Measurements from ENCODE around the gene PERCC1. TPM values are rescaled to one million over a fixed set of nuclear protein-coding genes. Genes with fewer than 3 reads are reported as not detected.

PERCC1 gene
- total RNA-seq (2022) (not detected in 2 replicates), Bru-seq, nascent RNA (not detected), BruChase-seq, experiment 1, labeled RNA remaining after a 6-hour chase (not detected), BruChase-seq, experiment 2, labeled RNA remaining after a 2-hour chase (not detected)
- long read RNA-seq: 0 reads

DNA sequence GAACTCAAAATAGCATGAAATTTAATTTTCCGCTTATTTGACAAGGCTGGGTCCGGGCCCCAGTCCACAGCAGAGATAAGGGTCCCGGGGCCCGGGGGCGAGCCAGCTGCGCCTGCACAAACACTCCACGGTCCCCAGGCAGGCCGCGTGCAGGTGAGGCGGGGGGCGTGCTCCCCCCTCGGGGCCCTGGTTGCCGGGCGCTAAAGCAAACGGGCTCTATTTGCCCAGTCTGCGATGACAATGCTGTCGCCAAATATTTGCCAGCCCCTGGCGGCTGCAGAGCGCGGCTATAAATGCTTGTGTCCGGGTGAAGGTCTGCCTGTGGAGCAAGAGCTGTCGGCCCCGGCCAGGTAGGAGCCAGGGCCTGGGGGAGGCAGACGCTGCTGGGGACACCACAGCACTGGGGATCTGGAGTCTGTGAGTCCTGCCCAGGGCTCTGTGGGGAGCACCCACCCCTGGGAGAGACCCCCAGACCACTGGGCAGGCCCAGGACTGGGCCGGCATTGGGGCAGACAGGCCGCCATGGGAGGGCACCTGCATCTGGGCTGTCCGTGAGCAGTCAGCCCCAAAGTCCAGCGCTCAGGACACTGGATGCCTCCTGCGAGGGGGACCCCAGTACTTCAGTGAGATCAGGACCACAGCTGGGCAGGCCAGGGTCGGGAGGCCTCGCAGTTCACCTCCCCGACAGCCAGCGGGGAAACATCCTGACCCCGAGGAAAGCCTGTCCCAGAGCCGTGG lies at the start of gene PERCC1:
TSS of gene PERCC1 (plus strand) at position 320 of the 738 bp plus-strand sequence. CDS start 1,516 bp downstream, outside the sequence.
- DNase-seq: no peak
- Mint-ChIP-seq H3K36me3 (ENCODE audit: insufficient read depth, unreplicated experiment) (peaks cover 6% of the 10 kb centered on the region), H3K4me3 (ENCODE audit: low read depth, unreplicated experiment) (no peak within 1 kb of the TSS), H3K27ac (ENCODE audit: unreplicated experiment) (no peak within 1 kb of the TSS), H3K4me1 (ENCODE audit: low read depth, unreplicated experiment) (no peaks in the 10 kb centered on the region), H3K27me3 (ENCODE audit: unreplicated experiment) (peaks cover 44% of the 10 kb centered on the region), H3K9me3 (ENCODE audit: low read depth, unreplicated experiment) (no peaks in the 10 kb centered on the region)
- intact Hi-C loops (cut with micrococcal nuclease; ENCODE audit: unreplicated experiment): no loop called here
- BruUV-seq (replicated peaks): no TSS peak
- no peak for TF ChIP-seq CTCF (IDR thresholded peaks at IDR 0.05; ENCODE audit: unreplicated experiment)
- CTCF ChIA-PET: no interaction called here

DNA sequence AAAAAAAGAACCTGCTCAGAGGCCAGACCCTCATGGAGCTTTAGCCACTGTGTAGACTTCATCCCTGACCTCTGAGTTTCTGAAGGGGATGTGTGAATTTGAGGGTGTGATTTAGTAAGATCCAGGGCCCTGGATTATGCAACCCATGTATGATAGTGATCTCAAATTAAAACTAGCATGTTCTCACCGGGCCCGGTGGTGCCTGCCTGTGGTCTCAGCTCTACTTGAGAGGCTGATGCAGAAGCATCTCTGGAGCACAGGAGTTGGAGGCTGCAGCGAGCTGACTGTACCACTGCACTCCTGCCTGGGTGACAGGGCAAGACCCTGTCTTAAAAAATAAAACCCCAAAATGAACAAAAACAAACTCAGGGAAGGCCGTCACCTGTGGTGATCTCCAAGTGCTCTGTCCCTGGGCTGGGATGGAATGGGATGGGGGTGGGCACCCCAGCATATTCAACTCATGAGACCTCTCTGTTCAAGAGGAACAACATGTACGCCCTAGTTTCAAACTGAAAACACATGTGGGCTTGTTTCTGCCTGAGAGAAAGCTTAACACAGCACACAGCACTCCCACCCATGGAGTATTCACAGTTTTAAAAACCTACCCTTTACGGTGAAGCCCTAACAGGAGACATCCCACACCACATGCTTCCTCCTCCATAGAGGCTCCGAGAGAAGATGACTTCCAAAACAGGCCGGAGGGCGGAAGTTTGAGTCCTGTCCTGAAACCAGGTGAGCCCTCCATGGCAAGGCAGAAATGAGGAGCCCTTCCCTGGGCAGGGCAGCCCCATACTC lies 49.1 kb upstream of the PERCC1 start:
- Mint-ChIP-seq H3K9me3 (ENCODE audit: low read depth, unreplicated experiment) (no peaks in the 10 kb centered on the region), H3K27me3 (ENCODE audit: unreplicated experiment) (no peaks in the 10 kb centered on the region), H3K4me3 (ENCODE audit: low read depth, unreplicated experiment) (no peak overlapping the region), H3K36me3 (ENCODE audit: insufficient read depth, unreplicated experiment) (peaks cover 27% of the 10 kb centered on the region), H3K4me1 (ENCODE audit: low read depth, unreplicated experiment) (peaks cover 16% of the 10 kb centered on the region), H3K27ac (ENCODE audit: unreplicated experiment) (no peak overlapping the region)
- BruUV-seq (replicated peaks): no TSS peak
- no peak for DNase-seq
- intact Hi-C loops (cut with micrococcal nuclease; ENCODE audit: unreplicated experiment): no loop called here
- CTCF ChIA-PET: no interaction called here
- TF ChIP-seq CTCF (IDR thresholded peaks at IDR 0.05; ENCODE audit: unreplicated experiment): no peak

GRCh38 chr16:1383556-1383955 lies 47.3 kb upstream of the PERCC1 start:
- peaks cover 6% of the 10 kb centered on the region for H3K4me1 Mint-ChIP-seq (ENCODE audit: low read depth, unreplicated experiment)
- CTCF ChIA-PET: no interaction called here
- no peaks in the 10 kb centered on the region for H3K9me3 Mint-ChIP-seq (ENCODE audit: low read depth, unreplicated experiment)
- no peak for TF ChIP-seq CTCF (IDR thresholded peaks at IDR 0.05; ENCODE audit: unreplicated experiment)
- H3K27ac Mint-ChIP-seq (ENCODE audit: unreplicated experiment): no peak overlapping the region
- no peaks in the 10 kb centered on the region for H3K27me3 Mint-ChIP-seq (ENCODE audit: unreplicated experiment)
- no peak for DNase-seq
- no TSS peak for BruUV-seq (replicated peaks)
- H3K4me3 Mint-ChIP-seq (ENCODE audit: low read depth, unreplicated experiment): no peak overlapping the region
- intact Hi-C loops (cut with micrococcal nuclease; ENCODE audit: unreplicated experiment): no loop called here
- peaks cover 23% of the 10 kb centered on the region for H3K36me3 Mint-ChIP-seq (ENCODE audit: insufficient read depth, unreplicated experiment)

DNA sequence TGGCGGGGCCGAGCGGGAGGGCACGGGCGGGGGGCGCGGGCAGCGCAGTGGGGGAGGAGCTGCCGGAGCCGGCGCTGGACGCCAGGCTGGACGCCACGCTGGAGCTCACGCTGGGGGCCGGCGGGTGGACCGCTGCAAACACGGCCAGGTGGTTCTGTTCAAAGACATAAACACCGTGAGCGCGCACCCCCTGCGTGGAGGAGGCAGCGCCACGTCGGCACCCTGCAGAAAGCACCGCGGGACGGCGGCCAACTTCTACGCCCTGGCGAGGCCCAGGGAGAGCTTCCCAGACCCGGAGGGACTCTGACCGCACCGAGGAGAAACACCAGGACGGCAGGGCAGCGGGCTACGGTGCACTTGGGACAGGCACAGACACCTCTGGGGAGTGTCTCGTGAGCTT lies 45.6 kb upstream of the PERCC1 start:
- no peak for DNase-seq
- intact Hi-C loops (cut with micrococcal nuclease; ENCODE audit: unreplicated experiment): no loop called here
- CTCF ChIA-PET: no interaction called here
- H3K9me3 Mint-ChIP-seq (ENCODE audit: low read depth, unreplicated experiment): no peaks in the 10 kb centered on the region
- no peaks in the 10 kb centered on the region for H3K27me3 Mint-ChIP-seq (ENCODE audit: unreplicated experiment)
- TF ChIP-seq CTCF (IDR thresholded peaks at IDR 0.05; ENCODE audit: unreplicated experiment): no peak
- no peak overlapping the region for H3K4me3 Mint-ChIP-seq (ENCODE audit: low read depth, unreplicated experiment)
- peaks cover 9% of the 10 kb centered on the region for H3K36me3 Mint-ChIP-seq (ENCODE audit: insufficient read depth, unreplicated experiment)
- H3K27ac Mint-ChIP-seq (ENCODE audit: unreplicated experiment): no peak overlapping the region
- BruUV-seq (replicated peaks): no TSS peak
- no peaks in the 10 kb centered on the region for H3K4me1 Mint-ChIP-seq (ENCODE audit: low read depth, unreplicated experiment)
